Activated naive CD8-positive, alpha-beta T cell treated with anti-CD3 and anti-CD28 coated beads, Interleukin-2, amount 10 ng/mL, durations not matched to agents 7 days and 5 days (primary cell): ENCODE results near the gene GPR151. TPM values are rescaled to one million over a fixed set of nuclear protein-coding genes. Genes with fewer than 3 reads are reported as not detected.
"Not testable (repeated sequence)": the region's sequence is repeated elsewhere in the genome, so short reads cannot be mapped to it uniquely, and the experiment has no call there.

ENCODE experiments used
- ATAC-seq: fragments of 150-1000 bp; cut with Tn5 transposase; one replicate; pipeline ENCODE4 v1.10.0; 2021; ENCODE audit warnings: low read depth, moderate library complexity
- POLR2A ChIA-PET: fragments of 350-600 bp; sonication (Branson Sonifier 250); formaldehyde crosslinking; loops from one replicate; lab custom pipeline; 2021; ENCODE audit warnings: antibody characterized with exemption; lab: Charles Lee
- DNase-seq: peaks from one replicate; pipeline ENCODE4 v3.0.0; 2021
- H3K27ac Mint-ChIP-seq: one replicate; pipeline ENCODE4 v1.8.0; 2022; ENCODE audit warnings: mild to moderate bottlenecking, mixed read lengths
- H3K27me3 Mint-ChIP-seq: one replicate; pipeline ENCODE4 v1.8.0; 2022; ENCODE audit warnings: mild to moderate bottlenecking, moderate library complexity, mixed read lengths
- H3K36me3 Mint-ChIP-seq: one replicate; pipeline ENCODE4 v1.8.0; 2021; ENCODE audit warnings: mild to moderate bottlenecking, mixed read lengths
- H3K4me1 Mint-ChIP-seq: one replicate; pipeline ENCODE4 v1.8.0; 2021; ENCODE audit warnings: mixed read lengths
- H3K4me3 Mint-ChIP-seq: one replicate; pipeline ENCODE4 v1.8.0; 2022; ENCODE audit warnings: mild to moderate bottlenecking, moderate library complexity, mixed read lengths
- H3K9me3 Mint-ChIP-seq: one replicate; pipeline ENCODE4 v1.8.0; 2021; ENCODE audit warnings: mixed read lengths
- total RNA-seq, 2 experiments: library from RNA; stranded (reverse); gene quantifications; one replicate each; pipeline ENCODE4 v1.2.3, GENCODE V29; 2021

The GPR151 gene
- total RNA-seq, result not detected

- no peak within 1 kb of the TSS for H3K27ac Mint-ChIP-seq
- peaks cover 8% of the 10 kb centered on the region for H3K27me3 Mint-ChIP-seq
- POLR2A ChIA-PET, result no interaction called here
- H3K36me3 Mint-ChIP-seq, result peaks cover 4% of the 10 kb centered on the region
- H3K4me3 Mint-ChIP-seq, result no peak within 1 kb of the TSS
- no peaks in the 10 kb centered on the region for H3K9me3 Mint-ChIP-seq
- H3K4me1 Mint-ChIP-seq, result peaks cover 3% of the 10 kb centered on the region
- ATAC-seq (no peak), DNase-seq (no peak)
Measured at GRCh38 chr5:146516151-146516475, at the start of gene GPR151. Gene GPR151, minus strand, starts transcription at chr5:146516190. Its CDS starts 77 bp downstream, at chr5:146516113.

GRCh38 chr5:146564007-146564762, 48.2 kb upstream of the GPR151 start:
- POLR2A ChIA-PET, result no interaction called here
- DNase-seq, result no peak

GRCh38 chr5:146562461-146562860, 46.5 kb upstream of the GPR151 start:
- POLR2A ChIA-PET, result no interaction called here
- H3K36me3 Mint-ChIP-seq, result no peaks in the 10 kb centered on the region
- ATAC-seq (no peak), DNase-seq (no peak)
- H3K27me3 Mint-ChIP-seq, result peaks cover 7% of the 10 kb centered on the region
- no peaks in the 10 kb centered on the region for H3K9me3 Mint-ChIP-seq
- H3K4me3 Mint-ChIP-seq, result no peak overlapping the region
- H3K4me1 Mint-ChIP-seq, result peaks cover 4% of the 10 kb centered on the region
- no peak overlapping the region for H3K27ac Mint-ChIP-seq

More at GRCh38 chr5:146564007-146564762, 48.2 kb upstream of the GPR151 start:
- peaks cover 4% of the 10 kb centered on the region for H3K4me1 Mint-ChIP-seq
- no peaks in the 10 kb centered on the region for H3K36me3 Mint-ChIP-seq
- no peak overlapping the region for H3K4me3 Mint-ChIP-seq
- no peak overlapping the region for H3K27ac Mint-ChIP-seq
- no peak for ATAC-seq
- H3K27me3 Mint-ChIP-seq, result peaks cover 7% of the 10 kb centered on the region
- H3K9me3 Mint-ChIP-seq, result no peaks in the 10 kb centered on the region

- H3K27me3 Mint-ChIP-seq, result peaks cover 7% of the 10 kb centered on the region
- H3K27ac Mint-ChIP-seq, result no peak overlapping the region
- H3K9me3 Mint-ChIP-seq, result no peaks in the 10 kb centered on the region
- POLR2A ChIA-PET, result no interaction called here
- ATAC-seq (no peak), DNase-seq (no peak)
- no peaks in the 10 kb centered on the region for H3K36me3 Mint-ChIP-seq
- no peak overlapping the region for H3K4me3 Mint-ChIP-seq
- H3K4me1 Mint-ChIP-seq, result peaks cover 4% of the 10 kb centered on the region
Measured at GRCh38 chr5:146561711-146562110, 45.7 kb upstream of the GPR151 start.

GRCh38 chr5:146560205-146560812, 44.3 kb upstream of the GPR151 start:
- no peak for ATAC-seq
- Mint-ChIP-seq H3K4me3 (no peak overlapping the region), H3K36me3 (no peaks in the 10 kb centered on the region), H3K27ac (no peak overlapping the region), H3K4me1 (no peaks in the 10 kb centered on the region), H3K9me3 (no peaks in the 10 kb centered on the region), H3K27me3 (peaks cover 7% of the 10 kb centered on the region)
- no peak for DNase-seq
- POLR2A ChIA-PET, result no interaction called here

- peaks cover 22% of the 10 kb centered on the region for H3K27me3 Mint-ChIP-seq
- not testable (repeated sequence) for ATAC-seq, DNase-seq
Measured at GRCh38 chr5:146556884-146557283, 40.9 kb upstream of the GPR151 start.

GRCh38 chr5:146553446-146553845, 37.5 kb upstream of the GPR151 start:
- H3K27me3 Mint-ChIP-seq, result peaks cover 19% of the 10 kb centered on the region
- H3K4me1 Mint-ChIP-seq, result no peaks in the 10 kb centered on the region
- H3K27ac Mint-ChIP-seq, result no peak overlapping the region
- H3K4me3 Mint-ChIP-seq, result no peak overlapping the region
- ATAC-seq (no peak), DNase-seq (no peak)
- POLR2A ChIA-PET, result no interaction called here
- no peaks in the 10 kb centered on the region for H3K9me3 Mint-ChIP-seq
- H3K36me3 Mint-ChIP-seq, result no peaks in the 10 kb centered on the region

More at GRCh38 chr5:146556884-146557283, 40.9 kb upstream of the GPR151 start:
- POLR2A ChIA-PET, H3K36me3 Mint-ChIP-seq, H3K9me3 Mint-ChIP-seq, H3K27ac Mint-ChIP-seq, H3K4me3 Mint-ChIP-seq, H3K4me1 Mint-ChIP-seq: not testable (repeated sequence)

- no peak overlapping the region for H3K27ac Mint-ChIP-seq
- H3K4me1 Mint-ChIP-seq, result no peaks in the 10 kb centered on the region
- H3K9me3 Mint-ChIP-seq, result no peaks in the 10 kb centered on the region
- POLR2A ChIA-PET, result no interaction called here
- H3K36me3 Mint-ChIP-seq, result no peaks in the 10 kb centered on the region
- ATAC-seq (no peak), DNase-seq (no peak)
- no peak overlapping the region for H3K4me3 Mint-ChIP-seq
- H3K27me3 Mint-ChIP-seq, result peaks cover 29% of the 10 kb centered on the region
Measured at GRCh38 chr5:146549615-146550014, 33.6 kb upstream of the GPR151 start.

GRCh38 chr5:146548781-146549449, 32.9 kb upstream of the GPR151 start:
- Mint-ChIP-seq H3K27ac (no peak overlapping the region), H3K27me3 (peaks cover 22% of the 10 kb centered on the region), H3K36me3 (no peaks in the 10 kb centered on the region), H3K4me1 (no peaks in the 10 kb centered on the region), H3K9me3 (no peaks in the 10 kb centered on the region), H3K4me3 (no peak overlapping the region)
- ATAC-seq (no peak), DNase-seq (no peak)
- POLR2A ChIA-PET, result no interaction called here

GRCh38 chr5:146544232-146544631, 28.2 kb upstream of the GPR151 start:
- H3K9me3 Mint-ChIP-seq, result no peaks in the 10 kb centered on the region
- no peaks in the 10 kb centered on the region for H3K4me1 Mint-ChIP-seq
- no peak for DNase-seq
- no peak overlapping the region for H3K27ac Mint-ChIP-seq
- ATAC-seq, result no peak
- POLR2A ChIA-PET, result no interaction called here
- H3K27me3 Mint-ChIP-seq, result peaks cover 15% of the 10 kb centered on the region
- H3K36me3 Mint-ChIP-seq, result no peaks in the 10 kb centered on the region
- no peak overlapping the region for H3K4me3 Mint-ChIP-seq

GRCh38 chr5:146541958-146542849, 26.2 kb upstream of the GPR151 start:
- peak; percentile 74 for DNase-seq
- no peak overlapping the region for H3K27ac Mint-ChIP-seq
- H3K36me3 Mint-ChIP-seq, result no peaks in the 10 kb centered on the region
- POLR2A ChIA-PET, result interaction anchor here (0.7 kb wide), 1 partner anchor 411 kb away, joined by 3 read pairs; no protein-coding TSS in a partner anchor
- H3K4me3 Mint-ChIP-seq, result no peak overlapping the region
- no peaks in the 10 kb centered on the region for H3K9me3 Mint-ChIP-seq
- H3K27me3 Mint-ChIP-seq, result peaks cover 11% of the 10 kb centered on the region
- H3K4me1 Mint-ChIP-seq, result no peaks in the 10 kb centered on the region
- peak; percentile 77 for ATAC-seq

- Mint-ChIP-seq H3K9me3 (no peaks in the 10 kb centered on the region), H3K27me3 (no peaks in the 10 kb centered on the region), H3K4me3 (no peak overlapping the region), H3K4me1 (no peaks in the 10 kb centered on the region), H3K36me3 (no peaks in the 10 kb centered on the region), H3K27ac (no peak overlapping the region)
- DNase-seq (no peak), ATAC-seq (no peak)
- POLR2A ChIA-PET, result interaction anchor here (0.7 kb wide), 1 partner anchor 404 kb away, joined by 3 read pairs; no protein-coding TSS in a partner anchor
Measured at GRCh38 chr5:146540414-146540813, 24.4 kb upstream of the GPR151 start.

GRCh38 chr5:146539973-146540372, 24.0 kb upstream of the GPR151 start:
- Mint-ChIP-seq H3K36me3 (no peaks in the 10 kb centered on the region), H3K4me3 (no peak overlapping the region), H3K9me3 (no peaks in the 10 kb centered on the region), H3K27ac (no peak overlapping the region), H3K27me3 (no peaks in the 10 kb centered on the region), H3K4me1 (no peaks in the 10 kb centered on the region)
- POLR2A ChIA-PET, result no interaction called here
- no peak for ATAC-seq
- no peak for DNase-seq
